H1 (cell line): ENCODE results near the gene JDP2. TPM values are rescaled to one million over a fixed set of nuclear protein-coding genes. Genes with fewer than 3 reads are reported as not detected.

Experiments used
- CTCF ChIA-PET: fragments of 300-600 bp; sonication (Branson Sonifier 250); formaldehyde crosslinking; loops from one replicate; lab custom pipeline; 2021; ENCODE audit not compliant: partially characterized antibody; lab: Charles Lee
- POLR2A ChIA-PET: fragments of 300-600 bp; sonication (Branson Sonifier 250); formaldehyde crosslinking; loops from one replicate; lab custom pipeline; 2021; ENCODE audit warnings: inconsistent platforms; ENCODE audit not compliant: partially characterized antibody; lab: Charles Lee
- DNase-seq, 2 experiments: peaks; one replicate each; pipeline versions ENCODE4 v3.0.0 to v3.0.0-alpha.2; 2010 to 2022; ENCODE audit warnings: low spot score in 2 of 2, low read depth in 1 of 2, mixed read lengths in 1 of 2
- FAIRE-seq: peaks from 2 replicates; lab custom pipeline; 2011; peaks lifted over from hg19 to GRCh38; lab: Jason Lieb, UNC
- H2AFZ ChIP-seq: 2 replicates; pipeline ENCODE4 v1.8.1; 2012; ENCODE audit warnings: low read length, inconsistent platforms
- H2AK5ac ChIP-seq: 2 replicates; pipeline ENCODE4 v1.6.1; 2013; ENCODE audit warnings: low read depth, low read length
- H2BK120ac ChIP-seq: replicated peaks from 2 replicates; pipeline ENCODE3; 2013; ENCODE audit warnings: low read depth, low read length, inconsistent platforms
- H2BK12ac ChIP-seq: 2 replicates; pipeline ENCODE4 v1.6.1; 2013; ENCODE audit warnings: low read depth, low read length
- H2BK15ac ChIP-seq: 2 replicates; pipeline ENCODE4 v1.6.1; 2013; ENCODE audit warnings: low read length
- H2BK20ac ChIP-seq: 2 replicates; pipeline ENCODE4 v1.6.1; 2013; ENCODE audit warnings: low read length
- H2BK5ac ChIP-seq: 2 replicates; pipeline ENCODE4 v1.6.1; 2013; ENCODE audit warnings: low read depth, low read length
- H3K14ac ChIP-seq: 2 replicates; pipeline ENCODE4 v1.6.1; 2013; ENCODE audit warnings: inconsistent platforms; ENCODE audit not compliant: insufficient read length
- H3K18ac ChIP-seq: 2 replicates; pipeline ENCODE4 v1.6.1; 2013; ENCODE audit warnings: low read length; ENCODE audit errors: extremely low read depth
- H3K23ac ChIP-seq: 2 replicates; pipeline ENCODE4 v1.6.1; 2013; ENCODE audit warnings: inconsistent platforms; ENCODE audit not compliant: insufficient read length
- H3K23me2 ChIP-seq: 2 replicates; pipeline ENCODE4 v1.6.1; 2013; ENCODE audit warnings: low read depth, low read length
- H3K27ac ChIP-seq: 2 replicates; pipeline ENCODE4 v1.6.1; 2011; ENCODE audit warnings: low read depth, low read length, inconsistent platforms
- H3K27me3 ChIP-seq, 4 experiments: replicated peaks in 1 of 4; 1 replicate in 1 of 4; 2 replicates in 3 of 4; pipeline versions ENCODE4 v1.6.1 to v1.8.1; 2011 to 2013; ENCODE audit warnings: low read length in 3 of 4, mild to moderate bottlenecking in 3 of 4, inconsistent platforms in 2 of 4, mixed read lengths in 2 of 4, moderate library complexity in 1 of 4; ENCODE audit not compliant: control insufficient read depth in 3 of 4, insufficient read depth in 3 of 4; ENCODE audit errors: extremely low read depth in 1 of 4
- H3K36me3 ChIP-seq, 4 experiments: 2 replicates each; pipeline versions ENCODE4 v1.6.1 to v1.8.1; 2011 to 2013; ENCODE audit warnings: mild to moderate bottlenecking in 4 of 4, low read length in 3 of 4, moderate library complexity in 2 of 4, control low read depth in 1 of 4, inconsistent platforms in 1 of 4; ENCODE audit not compliant: insufficient read depth in 4 of 4, control insufficient read depth in 2 of 4
- H3K4ac ChIP-seq: replicated peaks from 2 replicates; pipeline ENCODE3; 2013; ENCODE audit warnings: low read length, low read depth, mixed read lengths, inconsistent platforms; ENCODE audit not compliant: insufficient read length
- H3K4me1 ChIP-seq, 4 experiments: replicated peaks in 1 of 4; 1 replicate in 1 of 4; 2 replicates in 3 of 4; pipeline versions ENCODE4 v1.6.1 to v1.8.1; 2011 to 2013; ENCODE audit warnings: low read length in 3 of 4, inconsistent platforms in 2 of 4, mixed read lengths in 1 of 4; ENCODE audit not compliant: insufficient read depth in 4 of 4, control insufficient read depth in 3 of 4
- H3K4me2 ChIP-seq, 2 experiments: 2 replicates each; pipeline versions ENCODE4 v1.6.1 to v1.8.1; 2011 to 2013; ENCODE audit warnings: low read depth in 2 of 2, low read length in 2 of 2, control low read depth in 1 of 2, inconsistent platforms in 1 of 2, mild to moderate bottlenecking in 1 of 2; ENCODE audit not compliant: insufficient read depth in 1 of 2
- H3K4me3 ChIP-seq, 4 experiments: fragments of 200-600, 300-600 bp in 1 of 4; sonication (generic), shearing (Covaris generic), sonication (Bioruptor Twin) in 1 of 4; 2 replicates each; pipeline versions ENCODE4 v1.5.1 to v1.8.1; 2011 to 2016; ENCODE audit warnings: low read length in 4 of 4, low read depth in 3 of 4, control low read depth in 2 of 4, inconsistent platforms in 2 of 4, mild to moderate bottlenecking in 2 of 4, mixed read lengths in 1 of 4, moderate library complexity in 1 of 4; ENCODE audit not compliant: insufficient read depth in 2 of 4; ENCODE audit errors: extremely low read depth in 1 of 4
- H3K56ac ChIP-seq: replicated peaks from 2 replicates; pipeline ENCODE3; 2013; ENCODE audit warnings: low read depth, mild to moderate bottlenecking, mixed read lengths, low read length, inconsistent platforms; ENCODE audit not compliant: insufficient read length
- H3K79me1 ChIP-seq: 2 replicates; pipeline ENCODE4 v1.6.1; 2013; ENCODE audit warnings: low read depth, low read length, control low read depth
- H3K79me2 ChIP-seq, 2 experiments: 2 replicates each; pipeline versions ENCODE4 v1.6.1 to v1.8.1; 2012 to 2013; ENCODE audit warnings: low read length in 2 of 2, mild to moderate bottlenecking in 2 of 2, inconsistent platforms in 1 of 2; ENCODE audit not compliant: insufficient read depth in 2 of 2, control insufficient read depth in 1 of 2
- H3K9ac ChIP-seq, 4 experiments: replicated peaks in 1 of 4; 1 replicate in 1 of 4; 2 replicates in 3 of 4; pipeline versions ENCODE4 v1.6.1 to v1.8.1; 2011 to 2013; ENCODE audit warnings: low read depth in 3 of 4, low read length in 3 of 4, control low read depth in 2 of 4, mild to moderate bottlenecking in 2 of 4, moderate library complexity in 2 of 4, inconsistent platforms in 1 of 4; ENCODE audit errors: extremely low read depth in 1 of 4
- H3K9me3 ChIP-seq, 2 experiments: 2 replicates each; pipeline versions ENCODE4 v1.6.1 to v1.8.1; 2012 to 2013; ENCODE audit warnings: mild to moderate bottlenecking in 2 of 2, moderate library complexity in 2 of 2, control low read depth in 1 of 2, inconsistent platforms in 1 of 2, low read depth in 1 of 2, low read length in 1 of 2, mixed read lengths in 1 of 2; ENCODE audit not compliant: insufficient read depth in 2 of 2
- H4K20me1 ChIP-seq, 2 experiments: replicated peaks in 1 of 2; 2 replicates each; pipeline versions ENCODE3 to v1.8.1; 2011 to 2013; ENCODE audit warnings: inconsistent platforms in 2 of 2, low read length in 2 of 2, mild to moderate bottlenecking in 1 of 2; ENCODE audit not compliant: insufficient read depth in 2 of 2, control insufficient read depth in 1 of 2
- H4K5ac ChIP-seq: 2 replicates; pipeline ENCODE4 v1.6.1; 2013; ENCODE audit warnings: low read length, low read depth, mixed read lengths, inconsistent platforms; ENCODE audit not compliant: insufficient read length
- H4K8ac ChIP-seq: 2 replicates; pipeline ENCODE4 v1.8.0; 2013; ENCODE audit warnings: mild to moderate bottlenecking, moderate library complexity, low read length, inconsistent platforms; ENCODE audit not compliant: insufficient read depth; ENCODE audit errors: extremely low read depth
- H4K91ac ChIP-seq: replicated peaks from 2 replicates; pipeline ENCODE3; 2013; ENCODE audit warnings: low read length, mixed read lengths, inconsistent platforms; ENCODE audit not compliant: insufficient read length
- ASH2L ChIP-seq: fragments of 200-600, 300-600 bp; sonication (generic); IDR thresholded peaks from one replicate; pipeline ENCODE4 v1.7.1; 2017; ENCODE audit warnings: low read length
- SP1 ChIP-seq: IDR thresholded peaks from 2 replicates; pipeline ENCODE4 v1.6.1; 2011; ENCODE audit warnings: low read depth, low read length
- TEAD4 ChIP-seq: IDR thresholded peaks from 2 replicates; pipeline ENCODE4 v1.6.1; 2012; ENCODE audit warnings: low read depth, low read length, inconsistent platforms, mixed read lengths
- WGBS, 2 experiments: shearing (Covaris generic) in 1 of 2; methylation state at CpG; one replicate each; pipeline versions ENCODE4 v1.1.6 to v1.1.7; 2013 to 2015; ENCODE audit warnings: low lambda C conversion rate in 2 of 2, mixed read lengths in 2 of 2, inconsistent platforms in 1 of 2, low coverage in 1 of 2, missing lambda C conversion rate in 1 of 2; ENCODE audit not compliant: insufficient replicate concordance in 2 of 2, insufficient coverage in 1 of 2, insufficient read length in 1 of 2; ENCODE audit errors: extremely low coverage in 1 of 2, missing lambda C conversion rate in 1 of 2; 5-methylcytosine and 5-hydroxymethylcytosine counted together
- polyA plus RNA-seq, 7 experiments: library from polyadenylated mRNA; depleted of rRNA in 3 of 7; stranded (reverse) in 5 of 7; unstranded in 2 of 7; fragments of >200 nt in 5 of 7; fragments of 200-250 nt in 2 of 7; gene quantifications; 1 replicate in 5 of 7; 2 replicates in 1 of 7; 4 replicates in 1 of 7; pipeline versions ENCODE4 v1.2.1 to v1.2.3, GENCODE V29; 2011 to 2013; ENCODE audit warnings: missing spikeins in 2 of 7, mixed read lengths in 2 of 7
- total RNA-seq: library from RNA; stranded (reverse); fragmentation: NEBNext Ultra II Directional; extraction: Animal tissue kit (Norgen Biotek cat#: 25700); gene quantifications from 2 replicates; pipeline ENCODE4 v1.2.1, GENCODE V29; 2021

The JDP2 gene
- total and polyA plus RNA-seq, 2 of the 8 experiments (the other 6 are each of a cell fraction or from before 2014, with no cell fraction given): 8.9 to 27.2 TPM

DNA sequence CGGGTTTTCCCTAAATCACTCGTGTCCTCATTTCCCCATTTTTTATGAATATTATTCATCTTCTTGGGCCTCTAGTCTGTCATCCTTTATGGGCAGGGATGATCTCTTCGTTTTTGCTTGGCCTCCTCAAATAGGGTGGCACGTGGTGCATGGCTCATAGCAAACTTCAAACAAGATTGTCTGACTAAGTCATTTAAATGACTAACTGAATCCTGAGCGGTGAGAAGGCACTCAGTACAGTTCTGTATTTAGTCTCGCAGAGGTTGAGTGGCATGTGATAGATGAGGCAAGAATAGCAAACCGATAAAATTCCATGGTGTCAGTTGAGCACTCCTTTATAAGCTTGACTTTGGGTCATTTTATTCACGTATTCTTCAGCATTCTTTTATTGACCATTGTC, 5.7 kb upstream of the JDP2 start:
- H2BK12ac ChIP-seq: no peak overlapping the region
- ChIA-PET POLR2A (no interaction called here), CTCF (no interaction called here)
- H2BK20ac ChIP-seq: no peak overlapping the region
- H3K36me3 ChIP-seq: no peaks in the 10 kb centered on the region
- peaks cover 2 to 14% (median 9%) of the 10 kb centered on the region in 4 experiments for H3K4me1 ChIP-seq
- H3K23ac ChIP-seq: no peak overlapping the region
- FAIRE-seq (no peak), DNase-seq (no peak)
- no peak overlapping the region for H4K5ac ChIP-seq
- peaks cover 0 to 13% (median 12%) of the 10 kb centered on the region in 4 experiments; a peak in 5 of 7 replicates for H3K27me3 ChIP-seq
- H4K20me1 ChIP-seq: no peaks in the 10 kb centered on the region
- no peak overlapping the region for H3K4ac ChIP-seq
- H3K23me2 ChIP-seq: peaks cover 5% of the 10 kb centered on the region; the same call in 1 of the 2 replicates
- no peak overlapping the region for H3K4me2 ChIP-seq
- WGBS, 2 experiments: 94% methylated on average over 8 of the region's 8 CpGs; no CpG with 5 or more reads in 1 of the 2 experiments
- H3K56ac ChIP-seq: no peak overlapping the region
- no peak for TF ChIP-seq ASH2L
- TF ChIP-seq TEAD4: no peak
- no peak for TF ChIP-seq SP1
- H2BK15ac ChIP-seq: no peak overlapping the region
- no peak overlapping the region for H3K18ac ChIP-seq
- no peaks in the 10 kb centered on the region for H3K79me2 ChIP-seq
- H2BK5ac ChIP-seq: no peak overlapping the region
- peaks cover 0 to 4% of the 10 kb centered on the region in 2 experiments; a peak in 1 of 4 replicates for H3K9me3 ChIP-seq
- H2AFZ ChIP-seq: no peak overlapping the region
- no peak overlapping the region for H3K4me3 ChIP-seq
- H4K91ac ChIP-seq: no peak overlapping the region
- H4K8ac ChIP-seq: no peak overlapping the region
- no peaks in the 10 kb centered on the region for H3K79me1 ChIP-seq
- no peak overlapping the region for H2AK5ac ChIP-seq
- no peak overlapping the region for H3K27ac ChIP-seq
- H2BK120ac ChIP-seq: no peak overlapping the region
- no peak overlapping the region for H3K14ac ChIP-seq
- H3K9ac ChIP-seq: no peak overlapping the region
